HepG2 (cell line): Measurements from ENCODE around the gene DHX16. TPM values are rescaled to one million over a fixed set of nuclear protein-coding genes. Genes with fewer than 3 reads are reported as not detected.
A peak's percentile ranks its signal among the peaks of the same experiment; 100 is the strongest.

ENCODE experiments used
- ATF7-NPFF ChIP-seq: sonication (generic); formaldehyde crosslinking; IDR thresholded peaks from 2 replicates; pipeline ENCODE4 v1.8.1; 2023; ENCODE audit warnings: mild to moderate bottlenecking, low read depth, missing genetic modification reagents, moderate library complexity
- CHD2 ChIP-seq: IDR thresholded peaks from 2 replicates; pipeline ENCODE4 v1.6.1; 2011; ENCODE audit warnings: low read depth, low read length, improper control_type of control experiment
- ETV5 ChIP-seq: IDR thresholded peaks from 2 replicates; pipeline ENCODE4 v1.6.1; 2018; ENCODE audit warnings: missing biosample characterization, missing genetic modification reagents, inconsistent platforms, borderline replicate concordance
- FOXJ3 ChIP-seq: sonication (generic); formaldehyde crosslinking; IDR thresholded peaks from 2 replicates; pipeline ENCODE4 v1.4.0; 2020; ENCODE audit warnings: missing genetic modification reagents, mild to moderate bottlenecking, borderline replicate concordance
- HHEX ChIP-seq: IDR thresholded peaks from 2 replicates; pipeline ENCODE4 v1.6.1; 2016; ENCODE audit warnings: control low read depth
- KDM6A ChIP-seq: IDR thresholded peaks from 2 replicates; pipeline ENCODE4 v1.6.1; 2016; ENCODE audit warnings: low read depth
- KLF16 ChIP-seq, 2 experiments: sonication (generic) in 1 of 2; formaldehyde crosslinking in 1 of 2; IDR thresholded peaks; 2 replicates each; pipeline versions ENCODE4 v1.6.1 to v1.8.0; 2016 to 2023; ENCODE audit warnings: missing genetic modification reagents in 2 of 2, missing compliant biosample characterization in 1 of 2
- KLF9 ChIP-seq: IDR thresholded peaks from 2 replicates; pipeline ENCODE4 v1.6.1; 2016; ENCODE audit warnings: low read depth
- MIER2 ChIP-seq: IDR thresholded peaks from 2 replicates; pipeline ENCODE4 v1.6.1; 2016; ENCODE audit warnings: missing biosample characterization, missing genetic modification reagents
- PCBP1 ChIP-seq: fragments of 200-400 bp; formaldehyde crosslinking; IDR thresholded peaks from 2 replicates; pipeline ENCODE4 v1.6.1; 2017; ENCODE audit warnings: mild to moderate bottlenecking, low read depth, low read length, borderline replicate concordance
- PHF21A ChIP-seq: sonication (generic); formaldehyde crosslinking; IDR thresholded peaks from 2 replicates; pipeline ENCODE4 v1.5.0; 2020; ENCODE audit warnings: mild to moderate bottlenecking, missing genetic modification reagents
- REL ChIP-seq: sonication (generic); formaldehyde crosslinking; conservative IDR thresholded peaks from 2 replicates; pipeline ENCODE4 v1.8.0; 2022; ENCODE audit warnings: mild to moderate bottlenecking, missing genetic modification reagents, moderate library complexity
- REPIN1 ChIP-seq: sonication (generic); formaldehyde crosslinking; IDR thresholded peaks from 2 replicates; pipeline ENCODE4 v1.8.0; 2022; ENCODE audit warnings: missing genetic modification reagents, low read depth, mild to moderate bottlenecking, borderline replicate concordance
- RFXAP ChIP-seq: sonication (generic); formaldehyde crosslinking; IDR thresholded peaks from 2 replicates; pipeline ENCODE4 v1.4.0; 2020; ENCODE audit warnings: missing genetic modification reagents, borderline replicate concordance
- SPEN ChIP-seq: sonication (generic); formaldehyde crosslinking; IDR thresholded peaks from 2 replicates; pipeline ENCODE4 v1.5.1; 2020; ENCODE audit warnings: low read depth, mild to moderate bottlenecking, missing genetic modification reagents
- U2AF2 ChIP-seq: fragments of 200-400 bp; formaldehyde crosslinking; IDR thresholded peaks from 2 replicates; pipeline ENCODE4 v1.6.1; 2017; ENCODE audit warnings: low read depth, mild to moderate bottlenecking, low read length
- ZMYM4 ChIP-seq: sonication (generic); formaldehyde crosslinking; IDR thresholded peaks from 2 replicates; pipeline ENCODE4 v1.8.1; 2023; ENCODE audit warnings: mild to moderate bottlenecking, missing genetic modification reagents
- ZNF207 ChIP-seq: fragments of 450-650 bp; IDR thresholded peaks from 2 replicates; pipeline ENCODE4 v1.6.1; 2016; ENCODE audit warnings: antibody characterized with exemption, borderline replicate concordance
- ZNF350 ChIP-seq: sonication (generic); formaldehyde crosslinking; IDR thresholded peaks from 2 replicates; pipeline ENCODE4 v1.4.0; 2020; ENCODE audit warnings: mild to moderate bottlenecking, low read depth, missing genetic modification reagents, borderline replicate concordance
- ZNF496 ChIP-seq: sonication (generic); formaldehyde crosslinking; IDR thresholded peaks from 2 replicates; pipeline ENCODE4 v1.8.1; 2023; ENCODE audit warnings: mild to moderate bottlenecking, moderate library complexity, missing genetic modification reagents; ENCODE audit not compliant: insufficient replicate concordance
- ZNF543 ChIP-seq: sonication (generic); formaldehyde crosslinking; IDR thresholded peaks from 2 replicates; pipeline ENCODE4 v1.4.0; 2020; ENCODE audit warnings: mild to moderate bottlenecking, missing genetic modification reagents
- ZNF563 ChIP-seq: sonication (generic); formaldehyde crosslinking; IDR thresholded peaks from 2 replicates; pipeline ENCODE4 v1.8.0; 2022; ENCODE audit warnings: mild to moderate bottlenecking, moderate library complexity, missing genetic modification reagents
- ZNF564 ChIP-seq: sonication (generic); formaldehyde crosslinking; IDR thresholded peaks from 2 replicates; pipeline ENCODE4 v1.8.1; 2023; ENCODE audit warnings: mild to moderate bottlenecking, missing genetic modification reagents
- ZNF629 ChIP-seq: sonication (generic); formaldehyde crosslinking; conservative IDR thresholded peaks from 2 replicates; pipeline ENCODE4 v1.5.0; 2020; ENCODE audit warnings: missing genetic modification reagents
- ZNF652 ChIP-seq: IDR thresholded peaks from 2 replicates; pipeline ENCODE4 v1.6.1; 2016; ENCODE audit warnings: low read depth, borderline replicate concordance
- ZNF724P ChIP-seq: sonication (generic); formaldehyde crosslinking; IDR thresholded peaks from 2 replicates; pipeline ENCODE4 v1.8.0; 2022; ENCODE audit warnings: missing genetic modification reagents, borderline replicate concordance
- ZNF740 ChIP-seq: sonication (generic); formaldehyde crosslinking; IDR thresholded peaks from 2 replicates; pipeline ENCODE4 v1.4.0; 2020; ENCODE audit warnings: missing genetic modification reagents
- ZNF770 ChIP-seq: sonication (generic); formaldehyde crosslinking; IDR thresholded peaks from 2 replicates; pipeline ENCODE4 v1.5.0; 2020; ENCODE audit warnings: mild to moderate bottlenecking, missing genetic modification reagents
- ZNF776 ChIP-seq: sonication (generic); formaldehyde crosslinking; IDR thresholded peaks from 2 replicates; pipeline ENCODE4 v1.4.0; 2020; ENCODE audit warnings: mild to moderate bottlenecking, missing genetic modification reagents
- polyA plus RNA-seq, 8 experiments: library from polyadenylated mRNA; depleted of rRNA in 3 of 8; stranded (reverse) in 7 of 8; unstranded in 1 of 8; fragments of >200 nt; fragmentation: Illumina TruSeq in 4 of 8; extraction: Trizol in 4 of 8; gene quantifications; 2 replicates each; pipeline versions ENCODE4 v1.2.1 to v1.2.3, GENCODE V29; 2011 to 2016; ENCODE audit warnings: low read depth in 4 of 8, missing spikeins in 1 of 8, mixed read lengths in 1 of 8; ENCODE audit not compliant: insufficient read depth in 1 of 8
- total RNA-seq, 5 experiments: library from RNA; depleted of rRNA; stranded (reverse); fragments of >200 nt; fragmentation: Illumina TruSeq; extraction: Trizol; gene quantifications; 2 replicates each; pipeline ENCODE4 v1.2.3, GENCODE V29; 2016; ENCODE audit warnings: low read depth in 1 of 5
- TF ChIP-seq, protein P1 (sequence below): sonication (generic); formaldehyde crosslinking; IDR thresholded peaks from 2 replicates; pipeline ENCODE4 v1.5.0; 2020; ENCODE audit warnings: missing genetic modification reagents, mild to moderate bottlenecking, borderline replicate concordance

DHX16 gene
- total and polyA plus RNA-seq, 2 of the 13 experiments (the other 11 are each of a cell fraction or from before 2014, with no cell fraction given): 57.0 to 58.5 TPM

- no peak for TF ChIP-seq ZNF350 (CRISPR knock-in tag)
- TF ChIP-seq ZNF776: no peak
- no peak for TF ChIP-seq ZNF652 (CRISPR knock-in tag)
- no peak for TF ChIP-seq ZNF207
- TF ChIP-seq FOXJ3 (CRISPR knock-in tag): no peak
- TF ChIP-seq REPIN1: no peak
- no peak for TF ChIP-seq PCBP1
- TF ChIP-seq HHEX (CRISPR knock-in tag): no peak
- TF ChIP-seq MIER2 (CRISPR knock-in tag): no peak
- TF ChIP-seq KDM6A (CRISPR knock-in tag): no peak
- peak; percentile 56; the same call in 1 of the 2 replicates for TF ChIP-seq ETV5 (CRISPR knock-in tag)
- TF ChIP-seq, protein P1, sequence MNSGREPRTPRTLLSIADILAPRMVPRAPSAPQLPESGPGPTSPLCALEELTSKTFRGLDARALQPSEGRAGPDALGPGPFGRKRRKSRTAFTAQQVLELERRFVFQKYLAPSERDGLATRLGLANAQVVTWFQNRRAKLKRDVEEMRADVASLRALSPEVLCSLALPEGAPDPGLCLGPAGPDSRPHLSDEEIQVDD (CRISPR knock-in tag): no peak
- no peak for TF ChIP-seq ZNF543
- no peak for TF ChIP-seq RFXAP (CRISPR knock-in tag)
- TF ChIP-seq CHD2: no peak
- no peak for TF ChIP-seq ZNF629 (CRISPR knock-in tag)
- TF ChIP-seq REL: no peak
- no peak for TF ChIP-seq ZNF564 (CRISPR knock-in tag)
- TF ChIP-seq PHF21A (CRISPR knock-in tag): no peak
- TF ChIP-seq KLF16 (CRISPR knock-in tag; IDR thresholded peaks at IDR 0.05): no peak
- TF ChIP-seq ZNF563 (CRISPR knock-in tag): no peak
- peak; percentile 51; the same call in 1 of the 2 replicates for TF ChIP-seq ZNF740 (CRISPR knock-in tag)
- no peak for TF ChIP-seq ZNF724P (CRISPR knock-in tag)
- no peak for TF ChIP-seq ZNF770 (CRISPR knock-in tag)
- TF ChIP-seq SPEN (CRISPR knock-in tag): no peak; the same call in 1 of the 2 replicates
- TF ChIP-seq ZMYM4 (CRISPR knock-in tag): no peak
- TF ChIP-seq ZNF496 (CRISPR knock-in tag): no peak
- no peak for TF ChIP-seq ATF7-NPFF (CRISPR knock-in tag)
- TF ChIP-seq U2AF2: no peak
- no peak for TF ChIP-seq KLF9 (CRISPR knock-in tag)
Measured at GRCh38 chr6:30682143-30683117, 9.6 kb upstream of the DHX16 start (continued).
